OCI-LY1 (cell line): ENCODE measurements around the gene CYTH3.

Source experiments
- CTCF ChIP-seq: fragments of 200-600 bp; sonication (generic), shearing (Covaris generic); IDR thresholded peaks from 2 replicates; pipeline ENCODE4 v1.5.1; 2017; ENCODE audit warnings: mild to moderate bottlenecking, antibody characterized with exemption, low read length, moderate library complexity, mixed read lengths
- EZH2 ChIP-seq: fragments of 200-600 bp; sonication (generic), shearing (Covaris generic); IDR thresholded peaks from 2 replicates; pipeline ENCODE4 v1.8.0; 2017; ENCODE audit warnings: borderline replicate concordance, mixed run types, mild to moderate bottlenecking, antibody characterized with exemption, low read length, moderate library complexity, mixed read lengths

- no peak for TF ChIP-seq CTCF
- TF ChIP-seq EZH2 = no peak
Observed at GRCh38 chr7:6133249-6133648, 139.2 kb downstream of the CYTH3 start.
